HTERT RPE-1 (cell line): ENCODE results near the gene P2RX4.
"Not testable (repeated sequence)": the region's sequence is repeated elsewhere in the genome, so short reads cannot be mapped to it uniquely, and the experiment has no call there.

ENCODE experiments used
- in situ Hi-C: fragments of 300-500 bp; cut with MboI; formaldehyde crosslinking; loops from 4 replicates; pipeline ENCODE4 v1.14.3; 2020; ENCODE audit warnings: low sequenced_read_pairs

P2RX4 gene

GRCh38 chr12:121219353-121219986 is 9.5 kb downstream of the P2RX4 start:
- in situ Hi-C loops = no loop called here

- in situ Hi-C loops = no loop called here
Observed at GRCh38 chr12:121222847-121223246, 12.9 kb downstream of the P2RX4 start.

- in situ Hi-C loops = no loop called here
Observed at GRCh38 chr12:121223292-121224285, 13.7 kb downstream of the P2RX4 start.

GRCh38 chr12:121224591-121224990 is 14.7 kb downstream of the P2RX4 start:
- in situ Hi-C loops = no loop called here

- in situ Hi-C loops = no loop called here
Observed at GRCh38 chr12:121226399-121226798, 16.5 kb downstream of the P2RX4 start.

- in situ Hi-C loops = not testable (repeated sequence)
Observed at GRCh38 chr12:121226871-121227270, 16.9 kb downstream of the P2RX4 start.

- in situ Hi-C loops = no loop called here
Observed at GRCh38 chr12:121227294-121227693, 17.4 kb downstream of the P2RX4 start.

GRCh38 chr12:121228919-121229665 is 19.2 kb downstream of the P2RX4 start:
- in situ Hi-C loops = no loop called here

- in situ Hi-C loops = not testable (repeated sequence)
Observed at GRCh38 chr12:121229826-121230537, 20.1 kb downstream of the P2RX4 start.

GRCh38 chr12:121230538-121230907 is 20.6 kb downstream of the P2RX4 start:
- in situ Hi-C loops = no loop called here

- in situ Hi-C loops = no loop called here
Observed at GRCh38 chr12:121232163-121232562, 22.2 kb downstream of the P2RX4 start.

- in situ Hi-C loops = no loop called here
Observed at GRCh38 chr12:121232977-121233627, 23.2 kb downstream of the P2RX4 start.

- in situ Hi-C loops = no loop called here
Observed at GRCh38 chr12:121233628-121234020, 23.7 kb downstream of the P2RX4 start.

GRCh38 chr12:121236776-121237175 is 26.8 kb downstream of the P2RX4 start:
- in situ Hi-C loops = no loop called here

- in situ Hi-C loops = no loop called here
Observed at GRCh38 chr12:121237415-121237814, 27.5 kb downstream of the P2RX4 start.

GRCh38 chr12:121238086-121238485 is 28.2 kb downstream of the P2RX4 start:
- in situ Hi-C loops = no loop called here

GRCh38 chr12:121238604-121239350 is 28.8 kb downstream of the P2RX4 start:
- in situ Hi-C loops = no loop called here

- in situ Hi-C loops = no loop called here
Observed at GRCh38 chr12:121239351-121240061, 29.6 kb downstream of the P2RX4 start.

GRCh38 chr12:121240062-121240420 is 30.1 kb downstream of the P2RX4 start:
- in situ Hi-C loops = no loop called here
